Effector memory CD4-positive, alpha-beta T cell (primary cell): ENCODE results near the gene SMARCE1.

ENCODE experiments used
- DNase-seq, 3 donors: peaks; one replicate each; pipeline ENCODE4 v3.0.0-alpha.2; 2020
- H3K27ac ChIP-seq: 2 replicates; pipeline ENCODE4 v1.7.0; 2013; ENCODE audit warnings: mild to moderate bottlenecking, low read length, moderate library complexity; ENCODE audit not compliant: insufficient read depth, poor library complexity, severe bottlenecking
- H3K27me3 ChIP-seq: replicated peaks from 2 replicates; pipeline ENCODE4 v1.7.0; 2013; ENCODE audit warnings: mild to moderate bottlenecking, low read length; ENCODE audit not compliant: insufficient read depth, control insufficient read depth, poor library complexity, severe bottlenecking
- H3K36me3 ChIP-seq: 2 replicates; pipeline ENCODE4 v1.7.0; 2013; ENCODE audit warnings: mild to moderate bottlenecking, low read length, moderate library complexity; ENCODE audit not compliant: control insufficient read depth, insufficient read depth
- H3K4me1 ChIP-seq: 2 replicates; pipeline ENCODE4 v1.7.0; 2013; ENCODE audit warnings: low read length, mild to moderate bottlenecking; ENCODE audit not compliant: control insufficient read depth, insufficient read depth, poor library complexity, severe bottlenecking
- H3K4me3 ChIP-seq: 2 replicates; pipeline ENCODE4 v1.7.0; 2013; ENCODE audit warnings: low read length, low read depth, mild to moderate bottlenecking; ENCODE audit not compliant: insufficient read depth, poor library complexity, severe bottlenecking
- H3K9me3 ChIP-seq: 2 replicates; pipeline ENCODE4 v1.7.0; 2013; ENCODE audit warnings: mild to moderate bottlenecking, low read length, moderate library complexity; ENCODE audit not compliant: control insufficient read depth

SMARCE1 gene

GRCh38 chr17:40612599-40613244, 34.9 kb downstream of the SMARCE1 start:
- DNase-seq, result peak; percentile 71 to 87 (median 73)
- H3K4me1 ChIP-seq, result peaks cover 67% of the 10 kb centered on the region
- H3K27me3 ChIP-seq, result no peaks in the 10 kb centered on the region
- H3K27ac ChIP-seq, result peak overlapping the region; percentile 95
- H3K4me3 ChIP-seq, result peak overlapping the region; percentile 26
- H3K9me3 ChIP-seq, result no peaks in the 10 kb centered on the region
- no peaks in the 10 kb centered on the region for H3K36me3 ChIP-seq

- Histone ChIP-seq H3K9me3 (no peaks in the 10 kb centered on the region), H3K4me3 (no peak overlapping the region), H3K36me3 (no peaks in the 10 kb centered on the region), H3K27ac (peak overlapping the region; percentile 95), H3K4me1 (peaks cover 75% of the 10 kb centered on the region), H3K27me3 (no peaks in the 10 kb centered on the region)
- DNase-seq, result no peak
Observed at GRCh38 chr17:40611840-40612474, 35.7 kb downstream of the SMARCE1 start.

GRCh38 chr17:40610359-40610758, 37.3 kb downstream of the SMARCE1 start:
- Histone ChIP-seq H3K9me3 (no peaks in the 10 kb centered on the region), H3K27ac (peak overlapping the region; percentile 99), H3K27me3 (no peaks in the 10 kb centered on the region), H3K4me1 (peaks cover 80% of the 10 kb centered on the region), H3K4me3 (no peak overlapping the region), H3K36me3 (no peaks in the 10 kb centered on the region)
- no peak for DNase-seq

- H3K27me3 ChIP-seq, result no peaks in the 10 kb centered on the region
- H3K9me3 ChIP-seq, result no peaks in the 10 kb centered on the region
- H3K27ac ChIP-seq, result peak overlapping the region; percentile 99
- DNase-seq, result peak in 1 of 3 donors; percentile 42
- peaks cover 82% of the 10 kb centered on the region for H3K4me1 ChIP-seq
- no peaks in the 10 kb centered on the region for H3K36me3 ChIP-seq
- no peak overlapping the region for H3K4me3 ChIP-seq
Observed at GRCh38 chr17:40608061-40608581, 39.5 kb downstream of the SMARCE1 start.

GRCh38 chr17:40607641-40608040, 40.0 kb downstream of the SMARCE1 start:
- Histone ChIP-seq H3K4me1 (peaks cover 83% of the 10 kb centered on the region), H3K9me3 (no peaks in the 10 kb centered on the region)

GRCh38 chr17:40606548-40607353, 40.9 kb downstream of the SMARCE1 start:
- no peak for DNase-seq
- Histone ChIP-seq H3K27ac (peak overlapping the region; percentile 99), H3K4me1 (peaks cover 84% of the 10 kb centered on the region), H3K27me3 (no peaks in the 10 kb centered on the region), H3K4me3 (no peak overlapping the region), H3K36me3 (no peaks in the 10 kb centered on the region), H3K9me3 (no peaks in the 10 kb centered on the region)

More at GRCh38 chr17:40607641-40608040, 40.0 kb downstream of the SMARCE1 start:
- no peaks in the 10 kb centered on the region for H3K36me3 ChIP-seq
- no peaks in the 10 kb centered on the region for H3K27me3 ChIP-seq
- H3K4me3 ChIP-seq, result no peak overlapping the region
- peak in 1 of 3 donors; percentile 34 for DNase-seq
- H3K27ac ChIP-seq, result peak overlapping the region; percentile 99

GRCh38 chr17:40605306-40605705, 42.3 kb downstream of the SMARCE1 start:
- Histone ChIP-seq H3K27ac (peak overlapping the region; percentile 99), H3K4me1 (peaks cover 86% of the 10 kb centered on the region), H3K36me3 (no peaks in the 10 kb centered on the region), H3K4me3 (no peak overlapping the region), H3K9me3 (no peaks in the 10 kb centered on the region), H3K27me3 (no peaks in the 10 kb centered on the region)
- DNase-seq, result peak in 2 of 3 donors; percentile 32 to 58

- H3K4me3 ChIP-seq, result no peak overlapping the region
- no peak for DNase-seq
Observed at GRCh38 chr17:40604327-40605080, 43.1 kb downstream of the SMARCE1 start.

More at GRCh38 chr17:40604327-40605080, 43.1 kb downstream of the SMARCE1 start:
- Histone ChIP-seq H3K27me3 (no peaks in the 10 kb centered on the region), H3K27ac (peak overlapping the region; percentile 99), H3K9me3 (no peaks in the 10 kb centered on the region), H3K4me1 (peaks cover 90% of the 10 kb centered on the region), H3K36me3 (no peaks in the 10 kb centered on the region)
